ENCODE data around the gene ZNF197.

Gene ZNF197

GRCh38 chr3:44648564-44649229, 23.9 kb downstream of the ZNF197 start, which contains the start of gene ZNF35:
Gene ZNF35 (plus strand): TSS chr3:44648732. CDS start chr3:44651068, 2,336 bp downstream.
- peak within 1 kb of the TSS; percentile 84 for H3K4me3 ChIP-seq (ENCODE audit: control insufficient read depth, low read depth, low read length)
- DNase-seq (ENCODE audit: low read depth), result peak; percentile 92

GRCh38 chr3:44649709-44650108, 24.9 kb downstream of the ZNF197 start:
- H3K4me3 ChIP-seq (ENCODE audit: control insufficient read depth, low read depth, low read length), result no peak overlapping the region
- no peak for DNase-seq (ENCODE audit: low read depth)
- TF ChIP-seq, protein P1, sequence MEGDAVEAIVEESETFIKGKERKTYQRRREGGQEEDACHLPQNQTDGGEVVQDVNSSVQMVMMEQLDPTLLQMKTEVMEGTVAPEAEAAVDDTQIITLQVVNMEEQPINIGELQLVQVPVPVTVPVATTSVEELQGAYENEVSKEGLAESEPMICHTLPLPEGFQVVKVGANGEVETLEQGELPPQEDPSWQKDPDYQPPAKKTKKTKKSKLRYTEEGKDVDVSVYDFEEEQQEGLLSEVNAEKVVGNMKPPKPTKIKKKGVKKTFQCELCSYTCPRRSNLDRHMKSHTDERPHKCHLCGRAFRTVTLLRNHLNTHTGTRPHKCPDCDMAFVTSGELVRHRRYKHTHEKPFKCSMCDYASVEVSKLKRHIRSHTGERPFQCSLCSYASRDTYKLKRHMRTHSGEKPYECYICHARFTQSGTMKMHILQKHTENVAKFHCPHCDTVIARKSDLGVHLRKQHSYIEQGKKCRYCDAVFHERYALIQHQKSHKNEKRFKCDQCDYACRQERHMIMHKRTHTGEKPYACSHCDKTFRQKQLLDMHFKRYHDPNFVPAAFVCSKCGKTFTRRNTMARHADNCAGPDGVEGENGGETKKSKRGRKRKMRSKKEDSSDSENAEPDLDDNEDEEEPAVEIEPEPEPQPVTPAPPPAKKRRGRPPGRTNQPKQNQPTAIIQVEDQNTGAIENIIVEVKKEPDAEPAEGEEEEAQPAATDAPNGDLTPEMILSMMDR (conservative IDR thresholded peaks at IDR 0.05; ENCODE audit: control insufficient read depth, insufficient read depth, low read depth, low read length), result no peak

More at GRCh38 chr3:44648564-44649229, 23.9 kb downstream of the ZNF197 start, which contains the start of gene ZNF35:
- TF ChIP-seq, protein P1 (conservative IDR thresholded peaks at IDR 0.05; ENCODE audit: control insufficient read depth, insufficient read depth, low read depth, low read length), result no peak

DNA sequence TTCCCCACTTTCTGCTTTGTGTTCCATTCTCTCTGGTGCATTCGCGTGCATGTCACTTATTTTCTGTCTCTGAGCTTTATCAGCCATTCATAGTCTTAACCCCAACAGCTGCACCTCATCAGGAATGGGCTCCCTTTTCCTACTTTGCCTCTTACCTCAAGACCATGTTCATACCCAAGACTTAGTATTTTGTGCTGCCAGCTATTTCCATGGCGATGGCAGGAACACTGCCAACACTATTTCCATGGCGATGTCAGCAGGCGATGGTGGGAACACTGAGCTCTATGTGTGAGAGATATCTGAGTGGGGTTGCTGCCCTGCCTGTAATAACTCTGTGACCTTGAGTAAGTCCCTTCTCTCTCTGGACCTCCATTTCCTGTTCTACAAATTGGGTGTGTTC, 29.2 kb downstream of the ZNF197 start:
- H3K4me3 ChIP-seq (ENCODE audit: control insufficient read depth, low read depth, low read length), result no peak overlapping the region
- TF ChIP-seq, protein P1 (conservative IDR thresholded peaks at IDR 0.05; ENCODE audit: control insufficient read depth, insufficient read depth, low read depth, low read length), result no peak
- DNase-seq (ENCODE audit: low read depth), result no peak

- TF ChIP-seq, protein P1 (conservative IDR thresholded peaks at IDR 0.05; ENCODE audit: control insufficient read depth, insufficient read depth, low read depth, low read length), result no peak
- no peak for DNase-seq (ENCODE audit: low read depth)
- no peak overlapping the region for H3K4me3 ChIP-seq (ENCODE audit: control insufficient read depth, low read depth, low read length)
Measured at GRCh38 chr3:44659015-44659414, 34.2 kb downstream of the ZNF197 start.

GRCh38 chr3:44659434-44659833, 34.6 kb downstream of the ZNF197 start:
- DNase-seq (ENCODE audit: low read depth), result no peak
- H3K4me3 ChIP-seq (ENCODE audit: control insufficient read depth, low read depth, low read length), result no peak overlapping the region
- TF ChIP-seq, protein P1 (conservative IDR thresholded peaks at IDR 0.05; ENCODE audit: control insufficient read depth, insufficient read depth, low read depth, low read length), result no peak

- no peak for DNase-seq (ENCODE audit: low read depth)
- TF ChIP-seq, protein P1 (conservative IDR thresholded peaks at IDR 0.05; ENCODE audit: control insufficient read depth, insufficient read depth, low read depth, low read length), result peak; percentile 29
- no peak overlapping the region for H3K4me3 ChIP-seq (ENCODE audit: control insufficient read depth, low read depth, low read length)
Measured at GRCh38 chr3:44661189-44661588, 36.4 kb downstream of the ZNF197 start.

Measured in fibroblast of mammary gland (primary cell).